Keratinocyte (primary cell): Measurements from ENCODE around the gene SIDT1. TPM values are rescaled to one million over a fixed set of nuclear protein-coding genes. Genes with fewer than 3 reads are reported as not detected.
A peak's percentile ranks its signal among the peaks of the same experiment; 100 is the strongest.

ENCODE experiments used
- DNase-seq: peaks from one replicate; pipeline ENCODE4 v3.0.0-alpha.2; 2011; ENCODE audit warnings: low read depth, missing footprints, low spot score
- FAIRE-seq: peaks from 2 replicates; lab custom pipeline; 2011; peaks lifted over from hg19 to GRCh38; lab: Jason Lieb, UNC
- H2AFZ ChIP-seq: 2 replicates; pipeline ENCODE4 v1.6.0; 2012; ENCODE audit warnings: low read length, control low read depth, inconsistent platforms; ENCODE audit not compliant: control insufficient read depth
- H3K27ac ChIP-seq: 2 replicates; pipeline ENCODE4 v1.5.1; 2011; ENCODE audit warnings: low read length; ENCODE audit not compliant: control insufficient read depth, insufficient read depth
- H3K27me3 ChIP-seq: 3 replicates; pipeline ENCODE4 v1.6.0; 2011; ENCODE audit warnings: low read length; ENCODE audit not compliant: control insufficient read depth, insufficient read depth; ENCODE audit errors: extremely low read depth
- H3K36me3 ChIP-seq, 2 experiments: 2 replicates in 1 of 2; 3 replicates in 1 of 2; pipeline ENCODE4 v1.5.1; 2011; ENCODE audit warnings: low read length in 2 of 2, mild to moderate bottlenecking in 1 of 2; ENCODE audit not compliant: control insufficient read depth in 2 of 2, insufficient read depth in 2 of 2; ENCODE audit errors: extremely low read depth in 1 of 2
- H3K4me1 ChIP-seq: 3 replicates; pipeline ENCODE4 v1.5.1; 2011; ENCODE audit warnings: low read length; ENCODE audit not compliant: control insufficient read depth, insufficient read depth; ENCODE audit errors: extremely low read depth
- H3K4me2 ChIP-seq: 3 replicates; pipeline ENCODE4 v1.6.0; 2011; ENCODE audit warnings: low read depth, low read length; ENCODE audit not compliant: control insufficient read depth, insufficient read depth; ENCODE audit errors: extremely low read depth
- H3K4me3 ChIP-seq, 3 experiments: fragments of 200-600 bp in 1 of 3; sonication (generic) in 1 of 3; 2 replicates in 2 of 3; 3 replicates in 1 of 3; pipeline ENCODE4 v1.5.1; 2011 to 2016; ENCODE audit warnings: low read length in 3 of 3, mild to moderate bottlenecking in 3 of 3, control low read depth in 2 of 3, inconsistent platforms in 1 of 3, low read depth in 1 of 3, mixed read lengths in 1 of 3, mixed run types in 1 of 3, moderate library complexity in 1 of 3; ENCODE audit not compliant: control insufficient read depth in 2 of 3, insufficient read depth in 2 of 3; ENCODE audit errors: extremely low read depth in 1 of 3
- H3K79me2 ChIP-seq: 2 replicates; pipeline ENCODE4 v1.6.0; 2012; ENCODE audit warnings: low read length; ENCODE audit not compliant: control insufficient read depth, insufficient read depth
- H3K9ac ChIP-seq: 3 replicates; pipeline ENCODE4 v1.6.0; 2011; ENCODE audit warnings: low read length; ENCODE audit not compliant: control insufficient read depth, insufficient read depth; ENCODE audit errors: extremely low read depth
- H3K9me1 ChIP-seq: 3 replicates; pipeline ENCODE4 v1.6.0; 2011; ENCODE audit warnings: low read length; ENCODE audit not compliant: control insufficient read depth, insufficient read depth; ENCODE audit errors: extremely low read depth
- H3K9me3 ChIP-seq: 2 replicates; pipeline ENCODE4 v1.5.1; 2012; ENCODE audit warnings: low read depth, low read length; ENCODE audit not compliant: control insufficient read depth
- H4K20me1 ChIP-seq: 3 replicates; pipeline ENCODE4 v1.6.0; 2011; ENCODE audit warnings: low read length; ENCODE audit not compliant: control insufficient read depth, insufficient read depth; ENCODE audit errors: extremely low read depth
- EZH2 ChIP-seq: IDR thresholded peaks from one replicate; pipeline ENCODE4 v1.6.1; 2012; ENCODE audit warnings: inconsistent platforms, mild to moderate bottlenecking, low read length, moderate library complexity
- dilution Hi-C: fragments of 300-500 bp; cut with MboI; formaldehyde crosslinking; loops from one replicate; pipeline ENCODE4 v1.7.0; 2020; ENCODE audit warnings: low sequenced_read_pairs; ENCODE audit not compliant: extremely low pct_ligation_motif_present
- polyA minus RNA-seq, 3 experiments: library from RNA; depleted of rRNA, polyadenylated mRNA; stranded (reverse); fragments of >200 nt; gene quantifications; 1 replicate in 1 of 3; 2 replicates in 1 of 3; 3 replicates in 1 of 3; pipeline ENCODE4 v1.2.3, GENCODE V29; 2011
- polyA plus RNA-seq, 5 experiments: library from polyadenylated mRNA; depleted of rRNA in 3 of 5; stranded (reverse) in 3 of 5; stranded (forward) in 1 of 5; unstranded in 1 of 5; fragments of >200 nt; gene quantifications; 1 replicate in 1 of 5; 2 replicates in 3 of 5; 3 replicates in 1 of 5; pipeline versions ENCODE4 v1.2.1 to v1.2.3, GENCODE V29; 2011 to 2012; ENCODE audit warnings: missing spikeins in 2 of 5, low read depth in 1 of 5, low replicate concordance in 1 of 5
- TF ChIP-seq, protein P1 (sequence below), 3 experiments: IDR thresholded peaks in 1 of 3; conservative IDR thresholded peaks in 1 of 3; optimal IDR thresholded peaks in 1 of 3; 2 replicates in 2 of 3; 3 replicates in 1 of 3; pipeline versions ENCODE3 to v1.5.1; 2011; ENCODE audit warnings: low read length in 3 of 3, mild to moderate bottlenecking in 3 of 3, moderate library complexity in 2 of 3, control low read depth in 1 of 3, inconsistent platforms in 1 of 3; ENCODE audit not compliant: insufficient read depth in 2 of 3; ENCODE audit errors: extremely low read depth in 1 of 3

Gene SIDT1
- 0.08 to 0.12 TPM (median 0.09 TPM) in 3 replicates for polyA plus RNA-seq
- polyA plus RNA-seq (2011; ENCODE audit: low read depth): not detected
- polyA plus RNA-seq (2011; cell fraction: cytosol; rRNA removed): 0.07 and 0.09 TPM in 2 replicates
- polyA plus RNA-seq (2011; cell fraction: nucleus; rRNA removed): 0.27 and 0.39 TPM in 2 replicates
- 0.11 and 0.16 TPM in 2 replicates for polyA plus RNA-seq (2012; ENCODE audit: low replicate concordance)
- polyA minus RNA-seq: 0.79 TPM in 1 of 3 replicates, not detected in the others
- polyA minus RNA-seq (2011; cell fraction: cytosol; rRNA and poly(A)+ RNA removed): not detected
- 0.32 and 0.93 TPM in 2 replicates for polyA minus RNA-seq (2011; cell fraction: nucleus; rRNA and poly(A)+ RNA removed)

DNA sequence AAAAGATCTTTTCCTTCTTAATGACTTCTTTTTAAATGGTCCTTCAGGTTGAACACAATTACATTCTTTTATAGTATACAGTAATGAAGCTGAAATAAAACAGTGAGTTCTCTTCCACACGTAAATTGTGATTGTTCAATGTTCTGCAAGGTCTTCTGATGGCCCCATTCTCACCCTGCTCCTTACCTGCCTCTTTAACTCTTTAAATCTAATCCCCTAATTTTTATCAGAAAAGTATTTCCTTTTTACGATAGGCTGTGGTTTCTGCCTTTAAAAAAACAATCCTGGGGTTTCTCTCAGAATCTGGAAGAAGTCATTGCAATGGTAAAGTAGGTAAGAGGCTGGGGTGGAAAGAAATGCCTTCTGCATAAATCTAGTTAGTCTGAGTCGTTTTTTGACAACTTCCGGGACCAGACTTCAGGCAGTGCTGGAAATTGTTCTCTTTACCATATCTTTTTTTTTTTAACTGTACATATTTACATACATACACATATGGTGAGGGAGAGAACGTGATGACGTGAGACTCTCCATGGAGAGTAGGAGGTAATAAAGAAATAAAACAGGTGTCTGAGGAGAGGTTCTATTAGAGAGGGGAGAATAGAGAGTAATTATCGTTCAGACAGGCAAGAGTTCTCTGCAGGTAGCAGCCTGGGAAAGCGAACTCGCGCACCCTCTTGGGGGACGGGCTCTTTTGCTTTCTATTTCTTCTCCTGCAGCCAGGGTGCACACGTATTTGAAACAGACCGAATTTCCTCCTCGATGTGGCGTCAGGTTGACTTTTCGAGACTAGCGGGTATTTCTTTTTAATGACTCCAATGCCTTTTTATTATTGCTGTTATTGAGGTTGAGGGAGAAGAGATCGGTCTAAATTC, at the start of gene SIDT1:
TSS of gene SIDT1 (plus strand) at position 730 of the 872 bp plus-strand sequence. CDS start 467 bp downstream, outside the sequence.
- Histone ChIP-seq H3K4me1 (peaks cover 20% of the 10 kb centered on the region), H3K27ac (no peak within 1 kb of the TSS), H3K9me1 (no peaks in the 10 kb centered on the region), H3K36me3 (no peaks in the 10 kb centered on the region), H2AFZ (peak within 1 kb of the TSS; percentile 86), H3K4me3 (peak within 1 kb of the TSS; percentile 42 to 85 (median 80)), H3K79me2 (no peaks in the 10 kb centered on the region), H4K20me1 (no peaks in the 10 kb centered on the region), H3K4me2 (peak within 1 kb of the TSS; percentile 97), H3K9ac (peak within 1 kb of the TSS; percentile 53), H3K9me3 (no peaks in the 10 kb centered on the region), H3K27me3 (peaks cover 45% of the 10 kb centered on the region)
- no peak for DNase-seq
- dilution Hi-C loops: no loop called here
- peak; percentile 44 for TF ChIP-seq EZH2
- TF ChIP-seq, protein P1, sequence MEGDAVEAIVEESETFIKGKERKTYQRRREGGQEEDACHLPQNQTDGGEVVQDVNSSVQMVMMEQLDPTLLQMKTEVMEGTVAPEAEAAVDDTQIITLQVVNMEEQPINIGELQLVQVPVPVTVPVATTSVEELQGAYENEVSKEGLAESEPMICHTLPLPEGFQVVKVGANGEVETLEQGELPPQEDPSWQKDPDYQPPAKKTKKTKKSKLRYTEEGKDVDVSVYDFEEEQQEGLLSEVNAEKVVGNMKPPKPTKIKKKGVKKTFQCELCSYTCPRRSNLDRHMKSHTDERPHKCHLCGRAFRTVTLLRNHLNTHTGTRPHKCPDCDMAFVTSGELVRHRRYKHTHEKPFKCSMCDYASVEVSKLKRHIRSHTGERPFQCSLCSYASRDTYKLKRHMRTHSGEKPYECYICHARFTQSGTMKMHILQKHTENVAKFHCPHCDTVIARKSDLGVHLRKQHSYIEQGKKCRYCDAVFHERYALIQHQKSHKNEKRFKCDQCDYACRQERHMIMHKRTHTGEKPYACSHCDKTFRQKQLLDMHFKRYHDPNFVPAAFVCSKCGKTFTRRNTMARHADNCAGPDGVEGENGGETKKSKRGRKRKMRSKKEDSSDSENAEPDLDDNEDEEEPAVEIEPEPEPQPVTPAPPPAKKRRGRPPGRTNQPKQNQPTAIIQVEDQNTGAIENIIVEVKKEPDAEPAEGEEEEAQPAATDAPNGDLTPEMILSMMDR (optimal IDR thresholded peaks at IDR 0.05 in 1 of 3, IDR thresholded peaks at IDR 0.05 in 1 of 3, conservative IDR thresholded peaks at IDR 0.05 in 1 of 3; ENCODE audit: extremely low read depth in 1 of 3, insufficient read depth in 2 of 3, low read length in 3 of 3): no peak
- FAIRE-seq: no peak

DNA sequence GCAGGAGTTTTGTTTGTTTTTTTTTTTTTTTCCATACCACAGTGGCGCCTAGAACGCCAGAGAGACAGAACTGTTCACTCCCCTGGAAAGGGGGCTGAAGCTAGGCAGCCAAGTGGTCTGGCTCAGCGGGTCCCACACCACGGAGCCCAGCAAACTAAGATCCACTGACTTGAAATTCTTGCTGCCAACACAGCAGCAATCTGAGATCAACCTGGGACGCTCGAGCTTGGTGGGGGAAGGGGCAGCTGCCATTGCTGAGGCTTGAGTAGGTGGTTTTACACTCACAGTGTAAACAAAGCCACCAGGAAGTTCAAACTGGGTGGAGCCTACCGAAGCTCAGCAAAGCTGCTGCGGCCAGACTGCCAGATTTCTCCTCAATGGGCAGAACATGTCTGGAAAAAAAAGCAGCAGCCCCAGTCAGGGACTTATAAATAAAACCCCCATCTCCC, 47.2 kb upstream of the SIDT1 start:
- no peak overlapping the region for H3K9ac ChIP-seq
- TF ChIP-seq, protein P1 (optimal IDR thresholded peaks at IDR 0.05 in 1 of 3, IDR thresholded peaks at IDR 0.05 in 1 of 3, conservative IDR thresholded peaks at IDR 0.05 in 1 of 3; ENCODE audit: extremely low read depth in 1 of 3, insufficient read depth in 2 of 3, low read length in 3 of 3): no peak
- no peak for TF ChIP-seq EZH2
- H3K27ac ChIP-seq: no peak overlapping the region
- H3K4me3 ChIP-seq: no peak overlapping the region
- no peaks in the 10 kb centered on the region for H3K79me2 ChIP-seq
- no peak for FAIRE-seq
- no peaks in the 10 kb centered on the region for H3K27me3 ChIP-seq
- no peaks in the 10 kb centered on the region for H3K4me1 ChIP-seq
- no peak overlapping the region for H2AFZ ChIP-seq
- no peak for DNase-seq
- dilution Hi-C loops: loop anchor here (25.0 kb wide), 1 partner anchor 127 kb away; no protein-coding TSS in a partner anchor
- H3K9me1 ChIP-seq: no peaks in the 10 kb centered on the region
- H3K4me2 ChIP-seq: no peak overlapping the region
- no peaks in the 10 kb centered on the region for H3K9me3 ChIP-seq
- H3K36me3 ChIP-seq: no peaks in the 10 kb centered on the region
- no peaks in the 10 kb centered on the region for H4K20me1 ChIP-seq
